KOPT-K1 (cell line): ENCODE data around the gene MATR3.

Experiments used
- H3K27ac ChIP-seq: fragments of 200-600 bp; sonication (generic); 2 replicates; pipeline ENCODE4 v1.5.1; 2016; ENCODE audit warnings: antibody characterized with exemption, mild to moderate bottlenecking, low read depth, low read length; ENCODE audit not compliant: poor library complexity, severe bottlenecking
- H3K36me3 ChIP-seq: fragments of 200-600 bp; sonication (generic); 2 replicates; pipeline ENCODE4 v1.5.1; 2017; ENCODE audit warnings: antibody characterized with exemption, mild to moderate bottlenecking, low read length, moderate library complexity; ENCODE audit not compliant: insufficient read depth
- H3K9me3 ChIP-seq: fragments of 200-600 bp; sonication (generic); 2 replicates; pipeline ENCODE4 v1.5.1; 2017; ENCODE audit warnings: antibody characterized with exemption, low read length, mild to moderate bottlenecking; ENCODE audit not compliant: insufficient read depth, poor library complexity, severe bottlenecking

The MATR3 gene

DNA sequence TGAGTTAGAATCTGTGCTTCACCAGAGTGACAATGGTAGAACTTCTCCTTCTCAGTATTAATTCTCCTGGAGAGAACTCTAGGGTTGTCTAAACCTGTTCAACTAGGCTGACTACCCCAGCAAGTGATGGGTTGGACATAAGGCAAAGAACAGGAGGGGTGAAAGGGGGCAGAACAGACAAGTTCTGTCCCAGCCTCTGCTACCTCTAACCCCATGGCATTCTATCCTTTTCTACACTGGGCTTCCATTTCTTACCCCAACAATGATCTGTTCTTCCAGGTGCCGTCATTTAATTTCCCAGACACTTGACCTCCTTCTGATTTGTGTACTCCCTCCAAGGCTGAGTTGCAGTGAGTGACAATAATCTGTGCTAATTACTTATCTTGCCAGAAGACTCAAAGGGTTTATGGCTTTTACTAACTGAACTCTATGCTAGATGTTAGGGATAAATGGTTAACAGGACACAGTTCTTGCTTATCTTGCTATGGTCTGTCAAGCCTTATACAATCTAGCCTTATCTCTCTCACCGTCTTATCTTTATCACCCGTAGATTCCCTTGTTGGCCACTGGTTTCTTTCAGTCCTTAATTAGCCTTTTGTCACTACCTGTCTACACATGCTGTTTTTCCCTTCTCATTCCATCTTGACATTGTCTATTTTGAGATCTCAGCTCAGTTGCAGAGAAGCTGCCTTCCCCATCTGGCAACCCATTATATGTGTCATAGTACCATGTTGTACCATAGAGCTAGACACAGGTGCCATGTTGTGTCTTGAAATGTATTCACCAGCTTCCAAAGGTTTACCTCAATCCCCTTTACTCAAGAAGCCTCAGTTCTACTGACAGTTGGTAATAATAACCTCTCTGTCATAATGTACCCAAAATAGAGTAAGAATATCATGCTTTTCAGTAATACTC is 10.0 kb upstream of the MATR3 start:
- Histone ChIP-seq H3K9me3 (no peaks in the 10 kb centered on the region), H3K36me3 (peaks cover 95% of the 10 kb centered on the region), H3K27ac (no peak overlapping the region)

DNA sequence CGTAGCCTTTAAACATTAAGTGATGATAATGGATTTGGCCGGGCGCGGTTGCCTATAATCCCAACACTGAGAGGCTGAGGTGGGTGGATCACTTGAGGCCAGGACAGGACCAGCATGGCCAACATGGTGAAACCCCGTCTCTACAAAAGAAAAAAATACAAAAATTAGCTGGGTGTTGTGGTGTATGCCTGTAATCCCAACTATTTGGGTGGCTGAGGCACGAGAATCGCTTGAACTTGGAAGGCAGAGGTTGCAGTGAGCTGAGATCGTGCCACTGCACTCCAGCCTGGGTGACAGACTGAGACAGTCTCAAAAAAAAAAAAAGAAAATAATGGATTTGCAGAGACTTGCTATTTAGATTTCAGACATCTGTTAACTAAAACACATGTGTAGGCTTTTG is 9.2 kb upstream of the MATR3 start:
- H3K36me3 ChIP-seq: peaks cover 87% of the 10 kb centered on the region
- H3K9me3 ChIP-seq: no peaks in the 10 kb centered on the region
- H3K27ac ChIP-seq: no peak overlapping the region

DNA sequence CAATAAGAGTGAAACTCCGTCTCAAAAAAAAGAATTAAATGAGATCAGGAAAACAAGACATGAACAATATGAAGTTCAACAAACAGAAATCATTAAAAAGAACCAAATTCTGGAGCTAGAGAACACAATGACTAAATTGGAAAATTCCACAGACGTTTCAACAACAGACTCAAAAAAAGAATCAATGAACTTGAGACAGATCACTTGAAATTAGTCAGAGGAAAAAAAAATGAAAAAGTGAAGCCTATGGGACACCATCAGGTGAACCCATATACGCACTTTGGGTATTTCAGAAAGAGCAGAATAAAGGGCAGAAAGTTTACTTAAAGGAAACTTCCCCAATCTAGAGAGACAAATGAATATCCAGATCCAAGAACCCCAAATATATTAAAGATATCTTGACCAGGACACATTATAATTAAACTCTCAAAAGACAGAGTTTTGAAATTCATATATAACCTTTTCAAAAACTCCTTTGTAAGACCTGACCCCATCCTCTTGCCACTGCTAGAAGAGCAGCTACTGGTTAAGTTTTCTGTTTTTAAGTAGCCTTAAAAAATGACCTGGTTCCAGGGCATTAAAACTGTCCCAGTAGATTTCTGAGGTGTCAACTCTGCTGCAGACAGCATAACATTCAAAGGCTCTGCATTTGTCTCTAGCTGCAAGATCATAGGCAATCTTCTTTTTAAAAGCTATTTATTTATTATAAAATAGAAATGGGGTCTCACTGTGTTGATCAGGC is 7.7 kb upstream of the MATR3 start:
- Histone ChIP-seq H3K27ac (no peak overlapping the region), H3K36me3 (peaks cover 72% of the 10 kb centered on the region)

DNA sequence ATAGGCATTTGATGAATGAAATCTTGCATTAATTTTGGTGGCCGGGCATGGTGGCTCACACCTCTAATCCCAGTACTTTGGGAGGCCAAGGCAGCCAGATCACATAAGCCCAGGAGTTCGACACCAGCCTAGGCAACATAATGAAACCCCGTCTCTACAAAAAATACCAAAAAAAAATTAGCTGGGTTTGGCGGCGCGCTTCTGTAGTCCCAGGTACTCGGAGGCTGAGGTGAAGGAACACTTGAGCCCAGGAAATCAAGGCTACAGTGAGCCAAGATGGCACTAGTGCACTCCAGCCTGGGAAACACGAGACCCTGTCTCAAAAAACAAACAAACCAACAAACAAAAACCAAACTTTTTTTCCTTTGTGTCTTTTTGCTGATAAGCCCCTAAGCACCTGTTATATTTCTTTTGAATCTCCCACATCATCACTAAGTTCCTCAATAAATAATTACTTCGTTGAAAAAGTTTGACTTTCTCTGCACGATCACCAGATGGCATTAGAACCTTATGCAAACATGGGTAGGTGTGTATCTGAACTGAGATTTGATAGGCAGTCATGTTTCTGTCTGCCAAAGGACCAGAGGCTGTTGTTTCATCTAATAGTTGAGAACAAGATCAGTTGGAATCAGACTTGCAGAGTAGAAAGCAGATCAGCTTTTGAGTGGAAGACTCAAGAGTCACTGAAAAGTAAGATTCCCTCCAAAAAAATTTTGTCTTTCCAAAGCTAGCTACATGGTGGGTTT is 5.5 kb upstream of the MATR3 start:
- Histone ChIP-seq H3K27ac (no peak overlapping the region), H3K9me3 (no peaks in the 10 kb centered on the region), H3K36me3 (peaks cover 49% of the 10 kb centered on the region)

More for the DNA sequence above, 7.7 kb upstream of the MATR3 start:
- no peaks in the 10 kb centered on the region for H3K9me3 ChIP-seq

DNA sequence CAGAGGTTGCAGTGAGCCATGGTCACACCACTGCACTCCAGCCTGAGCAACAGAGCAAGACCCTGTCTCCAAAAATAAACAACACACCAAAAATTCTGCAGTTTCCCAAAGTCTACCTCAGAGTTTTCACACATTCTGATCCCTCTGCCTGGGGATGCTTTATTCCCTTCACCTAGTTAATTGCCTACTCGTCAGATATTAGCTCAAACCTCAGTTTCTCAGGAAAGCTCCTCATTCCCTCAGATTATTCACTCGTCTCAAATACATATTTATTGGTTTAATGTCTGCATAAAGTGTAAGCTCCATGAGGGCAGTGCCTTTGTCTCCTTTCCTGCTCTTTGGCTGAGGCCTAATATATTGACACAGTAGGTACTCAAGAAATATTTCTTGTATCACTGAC is 2.5 kb upstream of the MATR3 start:
- no peaks in the 10 kb centered on the region for H3K9me3 ChIP-seq

DNA sequence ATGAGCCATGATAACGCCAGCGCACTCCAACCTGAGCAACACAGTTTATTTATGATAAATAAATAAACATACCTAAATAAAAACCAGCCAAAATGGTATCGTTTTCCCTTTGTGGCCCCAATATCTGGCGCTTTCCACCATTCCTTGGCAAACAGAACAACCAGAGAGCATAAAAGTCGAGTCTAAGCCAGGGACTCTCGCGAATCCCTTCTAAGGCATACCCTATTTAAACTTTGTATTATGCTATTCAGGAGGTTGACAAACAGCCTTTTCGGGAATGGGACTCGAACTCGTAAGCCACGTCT is 386 bp upstream of the MATR3 start:
- Histone ChIP-seq H3K9me3 (no peaks in the 10 kb centered on the region), H3K27ac (peak overlapping the region; percentile 99), H3K36me3 (peaks cover 5% of the 10 kb centered on the region; the same call in 1 of the 2 replicates)

More for the DNA sequence above, 2.5 kb upstream of the MATR3 start:
- Histone ChIP-seq H3K27ac (no peak overlapping the region), H3K36me3 (peaks cover 20% of the 10 kb centered on the region)

DNA sequence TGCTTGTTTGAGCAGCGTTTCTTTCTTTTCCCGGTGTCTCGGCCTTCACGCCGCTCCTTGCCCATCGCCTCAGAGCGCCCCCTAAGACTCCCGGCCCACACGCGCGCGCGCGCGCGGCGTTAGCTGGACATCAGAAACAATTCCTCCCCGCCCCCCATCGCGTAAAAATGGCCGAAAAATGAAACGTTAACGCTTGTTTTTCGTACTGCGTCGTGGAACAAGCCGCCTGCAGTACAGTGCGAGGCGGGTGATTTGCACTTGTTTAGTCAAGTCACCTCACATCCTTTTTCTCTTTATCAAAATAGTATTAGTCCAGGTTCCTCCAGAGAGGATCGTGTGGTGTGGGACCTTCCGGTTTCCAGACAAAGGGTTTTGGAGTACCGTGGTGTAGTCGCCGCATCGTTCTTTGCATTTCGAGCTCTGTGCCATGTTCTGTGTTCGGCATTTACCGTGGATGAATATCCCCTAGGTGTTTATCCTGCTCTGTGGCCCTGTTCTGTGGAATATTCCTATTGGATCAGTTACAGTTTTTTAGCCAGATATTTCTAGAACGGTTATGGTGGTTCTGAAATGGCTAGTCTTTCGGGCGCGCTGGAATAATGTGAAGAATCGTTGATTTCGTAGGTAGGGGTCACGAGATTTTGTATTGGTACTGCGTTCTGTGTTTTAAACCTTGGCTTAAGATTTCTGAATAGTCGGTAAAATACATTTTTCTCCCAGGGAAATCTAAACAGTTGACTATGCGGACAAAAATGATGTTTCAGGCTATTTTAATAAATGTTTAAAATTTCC is 1.0 kb downstream of the MATR3 start:
- Histone ChIP-seq H3K36me3 (peaks cover 19% of the 10 kb centered on the region; the same call in 1 of the 2 replicates), H3K9me3 (no peaks in the 10 kb centered on the region), H3K27ac (peak overlapping the region; percentile 99)

DNA sequence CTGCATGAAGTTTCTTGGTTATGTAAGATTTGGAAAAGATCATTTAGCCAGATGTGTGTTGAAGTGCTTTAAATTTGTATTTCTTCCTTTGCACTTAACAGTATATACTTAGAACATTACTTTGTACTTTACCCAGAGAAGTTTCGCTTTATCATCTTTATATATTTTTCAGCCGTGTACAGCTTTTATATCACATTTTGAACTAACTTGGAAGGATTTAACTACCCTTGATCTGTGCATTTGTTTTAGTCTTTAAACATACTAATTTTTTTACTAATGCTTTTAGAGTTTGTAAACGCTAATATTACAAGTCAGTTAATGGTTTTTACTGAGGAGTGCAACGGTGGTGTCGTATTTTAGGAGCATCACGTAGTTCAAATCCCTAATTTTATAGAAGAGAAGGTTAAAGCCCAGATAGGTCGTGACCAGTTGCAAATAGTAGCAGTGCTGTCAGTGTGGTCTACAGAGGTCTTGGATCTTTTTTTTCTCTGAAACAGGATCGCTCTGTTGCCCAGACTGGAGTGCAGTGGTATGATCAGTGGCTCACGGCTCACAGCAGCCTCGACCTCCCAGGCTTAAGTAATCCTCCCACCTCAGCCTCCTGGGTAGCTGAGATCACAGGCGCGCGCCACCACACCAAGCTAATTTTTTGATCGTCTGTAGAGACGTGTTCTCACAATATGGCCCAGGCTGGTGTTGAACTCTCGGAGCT is 2.0 kb downstream of the MATR3 start:
- Histone ChIP-seq H3K27ac (peak overlapping the region; percentile 99), H3K36me3 (peaks cover 26% of the 10 kb centered on the region; the same call in 1 of the 2 replicates), H3K9me3 (no peaks in the 10 kb centered on the region)

DNA sequence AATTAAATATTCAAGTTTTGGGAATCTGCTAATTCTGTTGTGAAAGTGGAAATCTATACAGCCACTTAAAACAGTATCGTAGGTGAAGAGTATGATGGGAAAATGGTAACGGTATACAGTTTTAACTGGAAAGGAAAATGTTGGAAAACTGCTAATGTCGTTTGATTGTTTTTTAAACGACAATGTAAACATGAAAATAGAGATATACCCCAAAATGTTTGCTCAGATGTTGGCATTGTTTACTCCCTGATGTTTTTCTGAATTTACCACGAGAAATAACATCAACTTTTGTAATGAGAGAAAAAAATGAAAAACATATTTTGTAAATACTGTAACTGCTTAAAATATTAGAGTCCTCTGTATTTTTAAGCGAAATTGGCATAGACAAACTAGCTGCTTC is 2.7 kb downstream of the MATR3 start:
- H3K36me3 ChIP-seq: peaks cover 33% of the 10 kb centered on the region; the same call in 1 of the 2 replicates
- no peak overlapping the region for H3K27ac ChIP-seq
- no peaks in the 10 kb centered on the region for H3K9me3 ChIP-seq

DNA sequence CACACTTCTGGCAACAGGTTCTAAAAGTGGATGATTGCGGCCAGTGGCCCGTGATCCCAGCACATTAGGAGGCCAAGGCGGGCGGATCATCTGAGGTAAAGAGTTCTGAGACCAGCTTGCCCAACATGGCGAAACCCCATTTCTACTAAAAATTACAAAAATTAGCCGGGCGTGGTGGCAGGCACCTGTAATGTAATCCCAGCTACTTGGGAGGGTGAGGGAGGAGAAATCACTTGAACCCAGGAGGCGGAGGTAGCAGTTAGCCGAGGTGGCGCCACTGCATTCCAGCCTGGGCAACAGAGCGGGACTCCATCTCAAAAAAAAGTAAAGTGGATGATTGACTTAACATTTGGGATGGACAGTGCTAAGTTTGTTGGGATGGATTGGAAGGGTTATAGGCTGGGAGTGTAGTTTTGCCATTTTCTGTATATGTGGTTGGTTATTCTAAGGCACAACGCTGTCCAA is 3.4 kb downstream of the MATR3 start:
- Histone ChIP-seq H3K9me3 (no peaks in the 10 kb centered on the region), H3K36me3 (peaks cover 40% of the 10 kb centered on the region), H3K27ac (no peak overlapping the region)

DNA sequence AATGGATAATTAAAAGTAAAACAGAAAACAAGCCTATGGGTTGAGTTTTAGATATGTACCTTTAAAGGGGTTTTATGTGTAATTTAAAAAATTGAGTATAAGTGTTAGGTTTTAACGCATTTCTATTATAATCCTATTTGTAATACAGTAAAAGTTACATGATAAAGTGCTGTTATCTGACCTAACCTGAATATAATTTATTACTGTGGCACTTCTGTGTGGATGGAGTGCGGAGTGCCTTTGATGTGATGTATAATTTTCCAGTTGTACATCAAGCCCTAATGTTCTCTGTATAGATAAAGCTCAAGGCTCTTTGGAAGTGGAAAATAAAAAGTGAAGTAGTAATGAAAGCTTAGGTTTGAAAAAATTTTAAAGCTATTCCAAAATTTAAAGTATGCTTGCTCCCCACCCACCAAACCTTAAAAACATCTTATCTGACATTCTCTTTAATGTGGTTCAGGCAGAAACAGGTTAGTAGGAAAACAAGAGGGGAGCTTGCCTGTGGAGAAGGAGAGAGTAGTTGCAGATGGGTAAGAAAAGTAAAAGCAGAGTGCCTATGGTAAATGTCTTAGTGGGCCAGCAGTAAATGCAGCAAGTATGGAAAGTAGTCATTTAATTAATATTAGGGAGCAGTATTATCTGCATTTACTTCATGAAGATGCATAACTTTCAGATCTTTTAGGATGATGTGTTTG is 4.0 kb downstream of the MATR3 start:
- Histone ChIP-seq H3K27ac (no peak overlapping the region), H3K9me3 (no peaks in the 10 kb centered on the region), H3K36me3 (peaks cover 46% of the 10 kb centered on the region)

DNA sequence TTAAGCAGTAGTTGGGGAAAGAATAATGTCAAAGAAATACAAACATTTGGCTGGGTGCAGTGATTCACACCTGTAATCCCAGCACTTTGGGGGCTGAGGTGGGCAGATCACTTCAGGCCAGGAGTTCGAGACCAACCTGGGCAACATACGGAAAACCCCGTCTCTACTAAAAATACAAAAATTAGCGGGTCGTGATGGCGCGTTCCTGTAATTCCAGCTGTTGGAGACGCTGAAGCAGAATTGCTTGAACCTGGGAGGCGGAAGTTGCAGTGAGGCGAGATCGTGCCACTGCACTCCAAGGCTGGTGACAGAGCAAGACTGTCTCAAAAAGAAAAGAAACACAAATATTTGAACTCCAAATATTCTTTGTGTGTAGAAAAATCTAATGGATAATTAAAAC is 4.7 kb downstream of the MATR3 start:
- H3K9me3 ChIP-seq: no peaks in the 10 kb centered on the region
- peaks cover 48% of the 10 kb centered on the region for H3K36me3 ChIP-seq
- H3K27ac ChIP-seq: no peak overlapping the region

DNA sequence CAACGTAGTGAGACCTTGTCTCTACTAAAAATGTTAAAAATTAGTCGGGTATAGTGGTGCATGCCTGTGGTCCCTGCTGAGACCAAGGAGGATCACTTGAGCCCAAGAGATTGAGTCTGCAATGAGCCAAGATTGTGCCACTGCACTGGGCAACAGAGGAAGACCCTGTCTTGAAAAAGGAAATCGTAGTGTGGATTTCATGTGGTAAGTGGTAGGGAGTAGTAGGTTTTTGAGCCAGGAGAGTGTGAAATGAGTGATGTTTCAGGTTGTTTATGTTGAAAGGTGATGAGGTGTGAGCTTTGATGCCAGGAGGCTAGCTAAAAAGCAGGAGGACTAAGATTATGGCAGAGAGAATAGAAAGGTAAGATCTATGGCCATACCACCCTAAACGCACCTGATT is 5.9 kb downstream of the MATR3 start:
- Histone ChIP-seq H3K9me3 (no peaks in the 10 kb centered on the region), H3K27ac (no peak overlapping the region), H3K36me3 (peaks cover 48% of the 10 kb centered on the region)
